GM06990 (cell line): ENCODE data around the gene FAR2.

Experiments
- DNase-seq: peaks from one replicate; pipeline ENCODE4 v3.0.0-alpha.2; 2011; ENCODE audit not compliant: insufficient read length; ENCODE audit errors: extremely low read depth
- H3K27me3 ChIP-seq: replicated peaks from 2 replicates; pipeline ENCODE4 v1.6.0; 2011; ENCODE audit warnings: low read length; ENCODE audit not compliant: control insufficient read depth, insufficient read depth
- H3K36me3 ChIP-seq: 2 replicates; pipeline ENCODE4 v1.5.1; 2011; ENCODE audit warnings: low read length; ENCODE audit not compliant: control insufficient read depth, insufficient read depth
- H3K4me3 ChIP-seq: replicated peaks from 2 replicates; pipeline ENCODE4 v1.5.1; 2011; ENCODE audit warnings: low read depth, mild to moderate bottlenecking, control low read depth, low read length
- CTCF ChIP-seq: IDR thresholded peaks from 2 replicates; pipeline ENCODE4 v1.5.1; 2011; ENCODE audit warnings: low read length, control low read depth, mild to moderate bottlenecking, inconsistent platforms; ENCODE audit not compliant: insufficient read depth, poor library complexity, severe bottlenecking

FAR2 gene

GRCh38 chr12:29204521-29204920, 55.4 kb downstream of the FAR2 start:
- no peaks in the 10 kb centered on the region for H3K36me3 ChIP-seq
- no peaks in the 10 kb centered on the region for H3K27me3 ChIP-seq
- no peak for TF ChIP-seq CTCF
- no peak overlapping the region for H3K4me3 ChIP-seq
- no peak for DNase-seq

- no peak for TF ChIP-seq CTCF
- no peak overlapping the region for H3K4me3 ChIP-seq
- no peaks in the 10 kb centered on the region for H3K36me3 ChIP-seq
- no peaks in the 10 kb centered on the region for H3K27me3 ChIP-seq
- no peak for DNase-seq
These were observed 58.0 kb downstream of the FAR2 start for GRCh38 chr12:29207120-29207519.

GRCh38 chr12:29208060-29208459, 59.0 kb downstream of the FAR2 start:
- Histone ChIP-seq H3K27me3 (no peaks in the 10 kb centered on the region), H3K36me3 (no peaks in the 10 kb centered on the region), H3K4me3 (no peak overlapping the region)
- no peak for TF ChIP-seq CTCF
- DNase-seq = no peak

GRCh38 chr12:29208936-29209701, 60.0 kb downstream of the FAR2 start:
- TF ChIP-seq CTCF = no peak
- no peak for DNase-seq
- Histone ChIP-seq H3K36me3 (no peaks in the 10 kb centered on the region), H3K4me3 (no peak overlapping the region), H3K27me3 (no peaks in the 10 kb centered on the region)

- DNase-seq = no peak
- Histone ChIP-seq H3K36me3 (no peaks in the 10 kb centered on the region), H3K4me3 (no peak overlapping the region), H3K27me3 (no peaks in the 10 kb centered on the region)
- TF ChIP-seq CTCF = no peak
These were observed 62.6 kb downstream of the FAR2 start for GRCh38 chr12:29211696-29212095.
